Fibroblast of gingiva (primary cell): ENCODE measurements around the gene TTPAL.

Source experiments
- DNase-seq: peaks from one replicate; pipeline ENCODE4 v3.0.0-alpha.2; 2011; ENCODE audit warnings: low read depth

TTPAL gene

DNA sequence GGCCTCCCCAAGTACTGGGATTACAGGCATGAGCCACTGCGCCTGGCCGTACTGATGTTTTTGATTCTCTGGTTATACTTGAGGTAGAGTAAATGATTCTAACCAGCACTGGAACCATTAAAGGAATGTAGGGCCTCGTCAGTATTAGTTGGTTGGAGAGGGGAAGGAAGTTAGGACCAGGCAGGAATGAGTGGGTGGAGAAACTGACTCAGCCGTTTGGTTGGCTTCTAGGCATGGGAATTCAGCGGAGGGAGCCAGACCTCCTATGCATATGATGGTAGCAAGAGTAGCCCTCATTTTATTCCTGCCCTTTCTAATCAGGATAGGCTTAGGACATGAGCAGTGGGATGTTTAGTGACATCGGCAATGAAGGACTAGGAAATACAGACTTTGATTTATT is 65.2 kb downstream of the TTPAL start:
- DNase-seq: no peak

DNA sequence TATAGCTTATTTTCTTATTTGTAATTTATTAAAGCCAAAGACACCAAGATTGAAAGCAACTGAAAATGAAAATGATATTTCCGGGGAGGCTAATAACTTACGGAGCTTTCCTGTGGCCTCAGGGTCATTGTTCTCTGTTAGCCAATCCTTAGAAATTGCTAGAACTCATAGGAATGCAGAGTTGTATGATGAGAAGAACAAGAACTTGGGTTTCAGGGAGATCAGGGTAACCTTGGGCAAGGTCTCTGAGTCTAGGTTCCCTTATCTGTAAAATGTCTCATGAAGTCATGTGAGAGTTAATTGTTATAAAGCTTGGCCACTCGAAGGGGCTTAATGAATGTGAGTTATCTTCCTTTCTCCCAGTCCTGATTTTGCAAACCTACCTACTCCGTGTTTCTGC is 66.3 kb downstream of the TTPAL start:
- no peak for DNase-seq

DNA sequence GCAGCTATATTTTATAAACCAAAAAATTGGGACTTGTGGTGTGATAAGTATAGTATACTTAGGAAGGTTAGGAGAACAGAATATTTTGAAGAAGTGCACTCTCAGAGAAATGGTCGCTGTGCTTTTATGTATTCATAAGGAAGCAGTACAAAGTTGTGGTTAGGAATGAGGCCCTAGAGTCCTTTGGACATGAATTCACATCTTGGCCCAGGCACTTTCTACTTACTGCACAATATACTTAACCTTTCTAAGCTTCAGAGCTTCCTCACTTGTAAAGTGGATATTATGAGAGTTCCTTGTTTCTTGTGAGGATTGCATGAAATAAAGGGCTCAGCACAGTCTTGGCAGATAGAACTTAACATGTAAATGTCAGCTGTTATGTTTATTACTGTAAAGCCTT is 67.2 kb downstream of the TTPAL start:
- no peak for DNase-seq

DNA sequence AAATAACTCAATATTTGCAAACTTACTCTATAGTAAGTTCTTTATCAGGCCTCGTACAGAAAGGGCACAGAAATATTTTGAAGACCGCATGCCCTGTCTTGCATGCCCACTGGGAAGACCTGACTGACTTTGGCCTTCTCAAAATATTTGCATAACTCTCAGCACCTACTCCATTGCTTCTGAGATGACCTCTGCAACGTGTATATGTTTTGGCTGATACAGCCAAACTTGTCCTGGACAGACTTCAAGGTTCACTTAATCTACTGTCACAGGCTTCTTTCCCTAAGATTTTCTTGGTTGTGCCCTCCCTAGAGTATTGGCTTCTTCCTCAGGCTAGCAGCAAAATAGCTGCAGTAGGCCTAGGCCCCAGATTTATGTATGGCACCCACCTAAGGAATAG is 67.7 kb downstream of the TTPAL start:
- DNase-seq: no peak
